OCI-LY1 (cell line): ENCODE results near the gene CHST12.

Source experiments
- EZH2 ChIP-seq: fragments of 200-600 bp; sonication (generic), shearing (Covaris generic); IDR thresholded peaks from 2 replicates; pipeline ENCODE4 v1.8.0; 2017; ENCODE audit warnings: borderline replicate concordance, mixed run types, mild to moderate bottlenecking, antibody characterized with exemption, low read length, moderate library complexity, mixed read lengths
- TF ChIP-seq, protein P1 (sequence below): fragments of 200-600 bp; sonication (generic), shearing (Covaris generic); IDR thresholded peaks from 2 replicates; pipeline ENCODE4 v1.5.1; 2017; ENCODE audit warnings: mild to moderate bottlenecking, antibody characterized with exemption, low read length, moderate library complexity, mixed read lengths

DNA sequence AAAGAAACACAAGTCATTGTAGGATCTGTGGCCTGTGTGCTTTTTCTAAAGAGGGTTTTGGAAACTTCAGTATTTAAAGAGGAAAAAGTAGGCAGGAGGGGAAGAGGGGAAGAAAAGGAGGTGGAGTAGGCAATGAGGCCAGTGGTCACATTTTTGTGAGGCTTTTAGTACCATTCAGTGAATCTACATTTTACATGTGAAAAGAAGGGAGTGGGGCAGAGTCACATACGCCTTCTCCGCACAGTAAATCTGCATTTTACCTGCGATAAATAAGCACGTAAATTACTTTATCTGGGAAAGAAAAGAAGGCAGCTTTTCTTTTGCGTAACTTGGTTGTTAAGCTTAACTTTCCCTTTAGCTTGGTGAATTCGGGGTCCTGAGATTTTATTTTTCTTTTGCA lies 13.2 kb downstream of the CHST12 start:
- TF ChIP-seq, protein P1, sequence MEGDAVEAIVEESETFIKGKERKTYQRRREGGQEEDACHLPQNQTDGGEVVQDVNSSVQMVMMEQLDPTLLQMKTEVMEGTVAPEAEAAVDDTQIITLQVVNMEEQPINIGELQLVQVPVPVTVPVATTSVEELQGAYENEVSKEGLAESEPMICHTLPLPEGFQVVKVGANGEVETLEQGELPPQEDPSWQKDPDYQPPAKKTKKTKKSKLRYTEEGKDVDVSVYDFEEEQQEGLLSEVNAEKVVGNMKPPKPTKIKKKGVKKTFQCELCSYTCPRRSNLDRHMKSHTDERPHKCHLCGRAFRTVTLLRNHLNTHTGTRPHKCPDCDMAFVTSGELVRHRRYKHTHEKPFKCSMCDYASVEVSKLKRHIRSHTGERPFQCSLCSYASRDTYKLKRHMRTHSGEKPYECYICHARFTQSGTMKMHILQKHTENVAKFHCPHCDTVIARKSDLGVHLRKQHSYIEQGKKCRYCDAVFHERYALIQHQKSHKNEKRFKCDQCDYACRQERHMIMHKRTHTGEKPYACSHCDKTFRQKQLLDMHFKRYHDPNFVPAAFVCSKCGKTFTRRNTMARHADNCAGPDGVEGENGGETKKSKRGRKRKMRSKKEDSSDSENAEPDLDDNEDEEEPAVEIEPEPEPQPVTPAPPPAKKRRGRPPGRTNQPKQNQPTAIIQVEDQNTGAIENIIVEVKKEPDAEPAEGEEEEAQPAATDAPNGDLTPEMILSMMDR, result no peak
- no peak for TF ChIP-seq EZH2
